ENCODE results near the gene SCT.
"Not testable (repeated sequence)": the region's sequence is repeated elsewhere in the genome, so short reads cannot be mapped to it uniquely, and the experiment has no call there.

- not testable (repeated sequence) for TF ChIP-seq CTCF (IDR thresholded peaks at IDR 0.05 in 8 of 11, conservative IDR thresholded peaks at IDR 0.05 in 3 of 11); POLR2A (IDR thresholded peaks at IDR 0.05)
These were observed 27.5 kb upstream of the SCT start for GRCh38 chr11:654444-654843.
